Activated T-cell treated with anti-CD3 and anti-CD28 coated beads, Interleukin-2, amount 50 U/mL, for 72 hours (primary cell): ENCODE measurements around the gene CDKL1. TPM values are rescaled to one million over a fixed set of nuclear protein-coding genes. Genes with fewer than 3 reads are reported as not detected.
A peak's percentile ranks its signal among the peaks of the same experiment; 100 is the strongest.
"Not testable (repeated sequence)": the region's sequence is repeated elsewhere in the genome, so short reads cannot be mapped to it uniquely, and the experiment has no call there.

Source experiments
- ATAC-seq, 2 donors: fragments of 150-1000 bp; cut with Tn5 transposase; replicated peaks in 1 of 2; 2 replicates each; pipeline ENCODE4 v1.10.0; 2021; ENCODE audit warnings: moderate library complexity in 2 of 2, mild to moderate bottlenecking in 1 of 2
- DNase-seq, 2 donors: peaks; one replicate each; pipeline ENCODE4 v3.0.0; 2021 to 2022; ENCODE audit warnings: mixed read lengths in 1 of 2
- H3K27ac Mint-ChIP-seq: one replicate; pipeline ENCODE4 v1.8.0; 2022; ENCODE audit warnings: mild to moderate bottlenecking, moderate library complexity, mixed read lengths
- H3K27me3 Mint-ChIP-seq: one replicate; pipeline ENCODE4 v1.8.0; 2022; ENCODE audit warnings: low read depth, mixed read lengths
- H3K36me3 Mint-ChIP-seq, 2 donors: one replicate each; pipeline ENCODE4 v1.8.0; 2022; ENCODE audit warnings: mixed read lengths in 2 of 2, mild to moderate bottlenecking in 1 of 2; ENCODE audit not compliant: insufficient read depth in 2 of 2
- H3K4me1 Mint-ChIP-seq: one replicate; pipeline ENCODE4 v1.8.0; 2022; ENCODE audit warnings: low read depth, mixed read lengths
- H3K4me3 Mint-ChIP-seq, 2 donors: one replicate each; pipeline ENCODE4 v1.8.0; 2022; ENCODE audit warnings: mild to moderate bottlenecking in 2 of 2, mixed read lengths in 2 of 2, moderate library complexity in 2 of 2
- H3K9me3 Mint-ChIP-seq, 2 donors: one replicate each; pipeline ENCODE4 v1.8.0; 2022; ENCODE audit warnings: mixed read lengths in 2 of 2
- total RNA-seq, 2 donors: library from RNA; stranded (reverse); gene quantifications; one replicate each; pipeline ENCODE4 v1.2.3, GENCODE V29; 2022

The CDKL1 gene
- total RNA-seq, 2 donors from 2014 or later: 6.3 to 9.3 TPM

GRCh38 chr14:50380455-50380854 is 16.2 kb downstream of the CDKL1 start:
- no peaks in the 10 kb centered on the region for H3K4me1 Mint-ChIP-seq
- H3K27ac Mint-ChIP-seq: no peak overlapping the region
- no peaks in the 10 kb centered on the region for H3K9me3 Mint-ChIP-seq
- ATAC-seq (no peak), DNase-seq (no peak)
- no peaks in the 10 kb centered on the region for H3K27me3 Mint-ChIP-seq
- H3K36me3 Mint-ChIP-seq: no peaks in the 10 kb centered on the region
- no peak overlapping the region for H3K4me3 Mint-ChIP-seq

GRCh38 chr14:50379563-50379962 is 17.1 kb downstream of the CDKL1 start:
- H3K4me1 Mint-ChIP-seq: no peaks in the 10 kb centered on the region
- H3K27me3 Mint-ChIP-seq: no peaks in the 10 kb centered on the region
- no peaks in the 10 kb centered on the region for H3K9me3 Mint-ChIP-seq
- no peak overlapping the region for H3K4me3 Mint-ChIP-seq
- no peak overlapping the region for H3K27ac Mint-ChIP-seq
- ATAC-seq (no peak), DNase-seq (no peak)
- no peaks in the 10 kb centered on the region for H3K36me3 Mint-ChIP-seq

DNA sequence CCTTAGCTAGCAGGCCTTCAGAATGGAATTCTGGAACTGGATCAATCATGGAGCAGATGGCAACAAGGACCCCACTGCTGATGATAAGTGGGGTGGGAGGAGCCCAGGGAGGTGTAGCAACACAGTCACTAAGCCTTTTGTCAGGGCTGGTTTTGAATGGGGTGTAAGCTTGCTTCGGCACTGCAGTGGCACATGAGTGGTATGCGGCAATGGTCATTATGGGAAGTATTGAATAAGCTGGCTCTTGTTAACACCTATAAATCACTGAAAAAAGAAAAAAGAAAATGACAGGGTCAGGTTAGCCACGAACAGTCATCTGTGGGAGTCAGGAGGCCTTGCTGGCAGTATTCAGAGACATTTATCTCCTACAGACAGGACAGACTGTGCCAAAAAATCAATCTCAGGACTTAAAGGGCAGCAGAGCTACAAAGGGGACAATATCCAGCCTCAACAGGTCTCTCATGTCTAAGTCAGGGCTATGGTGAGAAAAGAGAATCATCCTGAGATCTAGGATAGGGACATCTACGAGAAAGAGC is 19.1 kb downstream of the CDKL1 start:
- Mint-ChIP-seq H3K4me1 (no peaks in the 10 kb centered on the region), H3K4me3 (no peak overlapping the region), H3K36me3 (no peaks in the 10 kb centered on the region), H3K27me3 (no peaks in the 10 kb centered on the region), H3K27ac (no peak overlapping the region), H3K9me3 (no peaks in the 10 kb centered on the region)
- ATAC-seq (no peak), DNase-seq (no peak)

- Mint-ChIP-seq H3K36me3 (no peaks in the 10 kb centered on the region), H3K4me3 (no peak overlapping the region), H3K4me1 (no peaks in the 10 kb centered on the region), H3K27me3 (no peaks in the 10 kb centered on the region), H3K27ac (no peak overlapping the region), H3K9me3 (no peaks in the 10 kb centered on the region)
- ATAC-seq (no peak), DNase-seq (no peak)
Measured at GRCh38 chr14:50375760-50376159, 20.9 kb downstream of the CDKL1 start.

DNA sequence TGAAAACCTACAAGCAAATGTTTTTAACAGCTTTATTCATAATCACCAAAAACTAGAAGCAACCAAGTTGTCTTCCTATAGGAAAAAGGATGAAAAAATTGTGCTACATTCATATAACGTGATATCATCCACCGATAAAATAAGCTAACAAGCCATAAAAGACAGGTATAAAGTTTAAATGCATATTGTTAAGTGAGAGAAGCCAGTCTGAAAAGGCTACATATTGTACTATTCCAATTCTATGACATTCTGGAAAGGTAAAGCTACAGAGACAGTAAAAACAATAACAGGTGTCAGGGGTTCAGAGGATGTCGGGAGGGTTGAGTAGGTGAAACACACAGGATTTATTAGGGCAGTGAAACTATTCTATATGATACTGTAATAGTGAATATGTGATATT is 22.7 kb downstream of the CDKL1 start:
- H3K9me3 Mint-ChIP-seq: no peaks in the 10 kb centered on the region
- no peak overlapping the region for H3K4me3 Mint-ChIP-seq
- DNase-seq (no peak), ATAC-seq (no peak)
- H3K27ac Mint-ChIP-seq: no peak overlapping the region
- H3K4me1 Mint-ChIP-seq: no peaks in the 10 kb centered on the region
- no peaks in the 10 kb centered on the region for H3K27me3 Mint-ChIP-seq
- H3K36me3 Mint-ChIP-seq: no peaks in the 10 kb centered on the region

- no peaks in the 10 kb centered on the region for H3K27me3 Mint-ChIP-seq
- no peak overlapping the region for H3K4me3 Mint-ChIP-seq
- ATAC-seq: no peak
- no peak for DNase-seq
- H3K36me3 Mint-ChIP-seq: no peaks in the 10 kb centered on the region
- no peaks in the 10 kb centered on the region for H3K9me3 Mint-ChIP-seq
- H3K4me1 Mint-ChIP-seq: peaks cover 6% of the 10 kb centered on the region
- H3K27ac Mint-ChIP-seq: no peak overlapping the region
Measured at GRCh38 chr14:50371546-50371945, 25.1 kb downstream of the CDKL1 start.

DNA sequence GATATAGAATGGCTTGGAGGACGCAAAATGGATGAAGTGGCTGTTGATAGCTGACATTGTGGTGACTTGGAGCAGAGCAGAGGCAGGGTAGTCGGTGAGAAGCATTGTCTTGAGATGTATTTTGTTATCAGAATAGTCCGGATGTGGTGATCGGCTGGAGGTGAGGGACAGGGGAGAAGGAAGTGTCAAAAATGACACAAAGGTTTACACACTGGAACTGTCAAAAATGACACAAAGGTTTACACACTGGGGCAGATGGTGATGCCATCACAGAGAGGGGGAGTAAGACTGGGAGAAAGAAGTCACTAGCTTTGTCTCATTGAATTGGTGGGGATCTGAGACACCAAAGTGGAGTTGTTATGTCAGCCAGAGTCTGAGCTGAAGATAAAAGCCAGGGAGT is 30.1 kb downstream of the CDKL1 start:
- H3K36me3 Mint-ChIP-seq: peaks cover 0 to 3% of the 10 kb centered on the region in 2 donors
- peaks cover 0 to 4% of the 10 kb centered on the region in 2 donors for H3K9me3 Mint-ChIP-seq
- ATAC-seq (no peak), DNase-seq (no peak)
- H3K27ac Mint-ChIP-seq: no peak overlapping the region
- peaks cover 25% of the 10 kb centered on the region for H3K4me1 Mint-ChIP-seq
- no peak overlapping the region for H3K4me3 Mint-ChIP-seq
- no peaks in the 10 kb centered on the region for H3K27me3 Mint-ChIP-seq

GRCh38 chr14:50366115-50366514 is 30.6 kb downstream of the CDKL1 start:
- ATAC-seq: no peak
- H3K36me3 Mint-ChIP-seq: peaks cover 0 to 3% of the 10 kb centered on the region in 2 donors
- H3K4me3 Mint-ChIP-seq: no peak overlapping the region
- H3K4me1 Mint-ChIP-seq: peaks cover 25% of the 10 kb centered on the region
- H3K27ac Mint-ChIP-seq: no peak overlapping the region
- H3K27me3 Mint-ChIP-seq: no peaks in the 10 kb centered on the region
- H3K9me3 Mint-ChIP-seq: peaks cover 0 to 4% of the 10 kb centered on the region in 2 donors
- DNase-seq: no peak

DNA sequence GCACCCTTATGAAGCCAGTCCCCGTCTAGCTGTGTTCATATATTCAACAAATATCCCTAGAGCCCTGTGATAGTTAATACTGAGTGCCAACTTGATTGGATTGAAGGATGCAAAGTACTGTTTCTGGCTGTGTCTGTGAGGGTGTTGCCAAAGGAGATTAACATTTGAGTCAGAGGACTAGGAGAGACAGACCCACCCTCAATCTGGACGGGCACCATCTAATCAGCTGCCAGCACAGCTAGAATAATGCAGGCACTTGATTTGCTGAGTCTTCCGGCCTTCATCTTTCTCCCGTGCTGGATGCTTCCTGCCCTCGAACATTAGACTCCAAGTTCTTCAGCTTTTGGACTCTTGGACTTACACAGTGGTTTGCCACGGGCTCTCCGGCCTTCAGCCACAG is 31.1 kb downstream of the CDKL1 start:
- not testable (repeated sequence) for H3K4me3 Mint-ChIP-seq, H3K36me3 Mint-ChIP-seq, H3K27ac Mint-ChIP-seq, DNase-seq, H3K9me3 Mint-ChIP-seq, H3K27me3 Mint-ChIP-seq, ATAC-seq
- H3K4me1 Mint-ChIP-seq: peaks cover 25% of the 10 kb centered on the region

DNA sequence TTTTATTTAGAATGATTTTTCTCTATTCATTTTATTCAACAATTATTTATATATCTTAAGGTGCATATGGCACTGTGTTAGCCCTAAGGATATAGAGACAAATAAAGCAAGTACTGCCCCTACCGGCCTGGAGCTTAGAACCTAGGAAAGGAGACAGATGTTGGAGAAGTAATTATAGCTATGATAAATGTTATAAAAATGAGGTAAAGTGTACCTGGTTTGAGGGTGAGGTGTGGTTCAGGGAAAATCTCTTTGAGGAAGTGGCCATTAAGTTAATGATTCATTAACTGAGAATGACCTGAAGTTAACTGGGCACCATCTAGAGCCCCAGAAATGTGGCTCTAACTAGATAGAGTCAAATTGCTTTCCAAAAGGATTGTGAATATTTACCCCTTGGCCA is 31.9 kb downstream of the CDKL1 start:
- ATAC-seq (no peak), DNase-seq (no peak)
- Mint-ChIP-seq H3K36me3 (peaks cover 0 to 3% of the 10 kb centered on the region in 2 donors), H3K9me3 (peaks cover 0 to 4% of the 10 kb centered on the region in 2 donors), H3K27ac (no peak overlapping the region), H3K27me3 (no peaks in the 10 kb centered on the region), H3K4me3 (no peak overlapping the region), H3K4me1 (peaks cover 25% of the 10 kb centered on the region)

DNA sequence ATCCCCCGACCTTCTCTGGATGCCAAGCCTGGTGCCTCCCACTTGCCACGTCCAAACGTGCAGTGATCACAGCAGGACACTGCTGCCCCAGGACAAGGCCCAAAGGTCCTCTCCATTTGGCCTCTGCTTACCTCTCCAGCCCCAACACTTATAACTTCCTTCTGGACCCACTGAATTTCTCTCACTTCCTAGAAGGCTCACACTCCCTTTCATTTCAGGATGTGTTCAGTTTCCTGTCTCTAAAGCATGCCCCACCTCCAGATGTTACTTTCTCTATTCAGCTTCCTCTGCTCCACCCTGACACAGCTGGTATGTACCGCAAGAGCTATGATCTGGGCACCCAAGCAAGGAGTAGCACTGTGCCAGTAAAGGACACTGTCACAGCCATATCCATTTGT is 33.0 kb downstream of the CDKL1 start:
- H3K27ac Mint-ChIP-seq: peak overlapping the region; percentile 90
- peaks cover 0 to 3% of the 10 kb centered on the region in 2 donors for H3K36me3 Mint-ChIP-seq
- H3K4me3 Mint-ChIP-seq: peak overlapping the region; percentile 85 to 90
- peak; percentile 31 to 50 for DNase-seq
- peak; percentile 88 to 93 for ATAC-seq
- H3K4me1 Mint-ChIP-seq: peaks cover 25% of the 10 kb centered on the region
- peaks cover 0 to 4% of the 10 kb centered on the region in 2 donors for H3K9me3 Mint-ChIP-seq
- no peaks in the 10 kb centered on the region for H3K27me3 Mint-ChIP-seq

DNA sequence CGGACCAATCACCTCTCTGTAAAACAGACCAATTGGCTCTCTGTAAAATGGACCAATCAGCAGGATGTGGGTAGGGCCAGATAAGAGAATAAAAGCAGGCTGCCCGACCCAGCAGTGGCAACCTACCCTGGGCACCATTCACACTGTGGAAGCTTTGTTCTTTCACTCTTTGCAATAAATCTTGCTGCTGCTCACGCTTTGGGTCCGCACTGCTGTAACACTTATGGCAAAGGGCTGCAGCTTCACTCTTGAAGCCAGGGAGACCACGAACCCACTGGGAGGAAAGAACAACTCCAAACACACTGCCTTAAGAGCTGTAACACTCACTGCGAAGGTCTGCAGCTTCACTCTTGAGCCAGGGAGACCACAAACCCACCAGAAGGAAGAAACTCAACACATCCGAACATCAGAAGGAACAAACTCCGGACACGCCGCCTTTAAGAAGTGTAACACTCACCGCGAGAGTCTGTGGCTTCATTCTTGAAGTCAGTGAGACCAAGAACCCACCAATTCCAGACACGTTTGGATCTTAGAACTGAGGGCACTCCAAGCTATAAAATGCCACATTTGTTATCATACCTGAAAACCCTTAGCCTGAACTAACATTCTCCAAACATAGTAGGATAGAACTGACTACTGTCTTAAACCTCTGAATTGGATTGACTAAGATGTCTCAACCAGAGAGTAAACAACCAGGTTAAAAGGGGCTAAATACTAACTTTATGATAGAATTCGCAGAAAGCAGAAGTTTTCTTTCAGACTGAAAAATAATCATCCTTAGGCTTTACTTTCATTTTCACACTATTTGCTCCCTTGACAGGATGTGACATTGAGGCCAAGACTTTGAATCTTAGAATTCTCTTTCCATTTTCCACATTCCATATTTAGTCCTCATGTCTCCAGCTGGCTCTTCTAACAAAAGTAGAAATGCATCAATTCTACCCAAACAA is 33.6 kb downstream of the CDKL1 start:
- H3K9me3 Mint-ChIP-seq: peaks cover 0 to 4% of the 10 kb centered on the region in 2 donors
- peaks cover 0 to 3% of the 10 kb centered on the region in 2 donors for H3K36me3 Mint-ChIP-seq
- DNase-seq (peak; percentile 26 to 37), ATAC-seq (peak; percentile 39 to 49)
- no peaks in the 10 kb centered on the region for H3K27me3 Mint-ChIP-seq
- peak overlapping the region; percentile 85 to 90 for H3K4me3 Mint-ChIP-seq
- peak overlapping the region; percentile 90 for H3K27ac Mint-ChIP-seq
- H3K4me1 Mint-ChIP-seq: peaks cover 25% of the 10 kb centered on the region

- H3K27ac Mint-ChIP-seq, DNase-seq, H3K27me3 Mint-ChIP-seq, H3K9me3 Mint-ChIP-seq, H3K4me3 Mint-ChIP-seq, H3K36me3 Mint-ChIP-seq, ATAC-seq: not testable (repeated sequence)
- H3K4me1 Mint-ChIP-seq: peaks cover 21% of the 10 kb centered on the region
Measured at GRCh38 chr14:50361473-50362403, 34.9 kb downstream of the CDKL1 start.
